GM12864 (cell line): ENCODE measurements around the gene SKA2.
"Not testable (repeated sequence)": the region's sequence is repeated elsewhere in the genome, so short reads cannot be mapped to it uniquely, and the experiment has no call there.

Experiments
- DNase-seq: peaks from one replicate; pipeline ENCODE4 v3.0.0-alpha.2; 2011; ENCODE audit warnings: low read depth
- H3K4me3 ChIP-seq: 2 replicates; pipeline ENCODE4 v1.5.1; 2011; ENCODE audit warnings: mild to moderate bottlenecking, low read depth, low read length, control low read depth
- TF ChIP-seq, protein P1 (sequence below): IDR thresholded peaks from 2 replicates; pipeline ENCODE4 v1.5.1; 2011; ENCODE audit warnings: low read depth, mild to moderate bottlenecking, moderate library complexity, low read length, control low read depth, inconsistent platforms; ENCODE audit errors: missing control alignments

Gene SKA2

DNA sequence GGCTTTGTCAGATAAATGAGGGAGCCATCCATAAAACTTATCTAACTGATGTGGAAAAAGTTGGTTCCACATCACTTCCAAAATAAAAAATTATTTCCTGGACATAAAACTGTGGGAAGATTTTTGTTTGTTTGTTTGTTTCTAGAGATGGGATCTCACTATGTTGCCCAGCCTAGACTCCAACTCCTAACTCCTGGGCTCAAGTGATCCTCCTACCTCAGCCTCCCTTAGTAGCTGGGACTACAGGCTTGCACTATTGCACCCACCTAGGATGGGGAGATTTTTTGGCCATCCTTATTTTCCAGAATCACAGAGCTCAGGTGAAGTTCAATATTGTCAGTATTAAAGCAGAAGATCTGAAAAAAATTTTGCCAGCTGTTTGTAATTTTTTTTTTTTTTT lies 31.0 kb upstream of the SKA2 start:
- DNase-seq, result no peak
- no peak overlapping the region for H3K4me3 ChIP-seq
- TF ChIP-seq, protein P1, sequence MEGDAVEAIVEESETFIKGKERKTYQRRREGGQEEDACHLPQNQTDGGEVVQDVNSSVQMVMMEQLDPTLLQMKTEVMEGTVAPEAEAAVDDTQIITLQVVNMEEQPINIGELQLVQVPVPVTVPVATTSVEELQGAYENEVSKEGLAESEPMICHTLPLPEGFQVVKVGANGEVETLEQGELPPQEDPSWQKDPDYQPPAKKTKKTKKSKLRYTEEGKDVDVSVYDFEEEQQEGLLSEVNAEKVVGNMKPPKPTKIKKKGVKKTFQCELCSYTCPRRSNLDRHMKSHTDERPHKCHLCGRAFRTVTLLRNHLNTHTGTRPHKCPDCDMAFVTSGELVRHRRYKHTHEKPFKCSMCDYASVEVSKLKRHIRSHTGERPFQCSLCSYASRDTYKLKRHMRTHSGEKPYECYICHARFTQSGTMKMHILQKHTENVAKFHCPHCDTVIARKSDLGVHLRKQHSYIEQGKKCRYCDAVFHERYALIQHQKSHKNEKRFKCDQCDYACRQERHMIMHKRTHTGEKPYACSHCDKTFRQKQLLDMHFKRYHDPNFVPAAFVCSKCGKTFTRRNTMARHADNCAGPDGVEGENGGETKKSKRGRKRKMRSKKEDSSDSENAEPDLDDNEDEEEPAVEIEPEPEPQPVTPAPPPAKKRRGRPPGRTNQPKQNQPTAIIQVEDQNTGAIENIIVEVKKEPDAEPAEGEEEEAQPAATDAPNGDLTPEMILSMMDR, result no peak

DNA sequence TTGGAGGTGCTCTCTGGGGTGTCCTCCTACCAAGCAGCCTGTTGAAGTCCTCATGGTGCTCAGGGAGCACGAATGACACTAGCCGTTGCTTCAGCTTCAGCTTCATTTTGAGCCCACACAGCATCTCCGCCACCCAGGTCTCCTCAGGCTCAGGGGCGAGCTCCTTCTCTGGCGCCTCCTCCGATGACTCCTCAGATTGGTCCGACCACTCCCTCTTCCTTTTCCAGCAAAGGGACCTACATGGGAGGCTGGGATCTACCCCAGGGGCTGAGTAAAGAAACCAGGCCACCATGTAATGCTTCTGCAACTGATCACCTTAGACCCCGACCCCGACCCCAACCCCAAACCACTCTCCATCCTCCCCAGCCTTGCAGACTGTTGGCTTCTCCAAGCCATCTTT lies 26.5 kb upstream of the SKA2 start:
- TF ChIP-seq, protein P1, result no peak
- H3K4me3 ChIP-seq, result no peak overlapping the region
- DNase-seq, result no peak

DNA sequence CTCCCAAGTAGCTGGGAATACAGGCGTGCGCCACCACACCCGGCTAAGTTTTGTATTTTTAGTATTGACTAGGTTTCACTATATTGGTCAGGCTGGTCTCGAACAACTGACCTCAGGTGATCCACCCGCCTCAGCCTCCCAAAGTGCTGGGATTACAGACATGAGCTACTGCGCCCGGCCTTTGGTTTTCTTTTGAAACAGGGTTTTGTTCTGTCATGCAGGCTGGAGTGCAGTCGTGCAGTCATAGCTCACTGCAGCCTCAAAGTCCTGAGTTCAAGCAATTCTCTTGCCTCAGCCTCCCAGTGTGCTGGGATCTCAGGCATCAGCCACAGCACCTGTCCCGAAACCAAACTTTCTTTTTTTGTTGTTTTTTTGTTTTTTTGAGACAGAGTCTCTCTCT lies 25.6 kb upstream of the SKA2 start:
- no peak for DNase-seq
- TF ChIP-seq, protein P1, result no peak
- H3K4me3 ChIP-seq, result no peak overlapping the region

DNA sequence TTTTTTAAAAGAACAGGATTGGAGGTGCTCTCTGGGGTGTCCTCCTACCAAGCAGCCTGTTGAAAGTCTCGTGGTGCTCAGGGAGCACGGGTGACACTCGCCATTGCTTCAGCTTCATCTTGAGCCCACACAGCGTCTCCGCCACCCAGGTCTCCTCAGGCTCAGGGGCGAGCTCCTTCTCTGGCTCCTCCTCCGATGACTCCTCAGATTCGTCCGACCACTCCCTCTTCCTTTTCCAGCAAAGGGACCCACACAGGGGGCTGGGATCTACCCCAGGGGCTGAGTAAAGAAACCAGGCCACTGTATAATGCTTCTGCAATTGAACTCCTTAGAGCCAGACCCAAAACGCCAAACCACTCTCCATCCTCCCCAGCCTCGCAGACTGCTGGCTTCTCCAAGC lies 24.6 kb upstream of the SKA2 start:
- not testable (repeated sequence) for H3K4me3 ChIP-seq, DNase-seq

DNA sequence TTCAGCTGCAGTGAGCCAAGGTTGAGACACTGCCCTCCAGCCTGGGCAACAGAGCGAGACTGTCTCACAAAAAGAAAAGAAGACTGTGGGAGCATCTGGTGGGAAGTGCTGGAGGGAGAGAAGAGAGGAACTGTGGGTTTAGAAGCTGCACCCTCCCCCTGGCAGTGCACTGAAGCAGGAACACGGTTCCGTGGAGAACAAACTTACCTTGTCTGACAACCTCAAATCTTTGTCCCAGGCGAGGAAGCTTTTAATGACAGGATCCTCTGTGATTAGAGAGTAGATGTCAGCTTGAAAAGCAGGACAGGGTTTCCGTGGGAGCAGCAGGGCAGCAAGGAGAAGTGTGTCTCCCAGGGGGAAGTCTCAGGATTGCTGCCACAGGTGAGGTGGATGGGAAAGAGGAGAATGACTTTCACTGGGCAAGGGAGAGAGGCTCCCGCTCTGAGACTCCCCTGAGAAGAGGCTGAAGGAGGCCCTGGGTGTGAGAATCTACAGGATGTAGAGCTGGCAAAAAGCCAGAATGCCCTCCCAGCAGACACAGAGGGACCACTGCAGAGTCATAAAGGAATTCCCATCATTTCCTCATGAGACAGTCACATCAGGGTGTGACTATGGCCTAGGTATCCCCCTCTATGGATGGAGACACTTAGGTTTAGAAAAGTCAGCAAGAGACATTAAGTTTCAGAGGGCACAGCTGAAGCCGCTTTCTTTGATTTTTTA lies 23.4 kb upstream of the SKA2 start:
- no peak overlapping the region for H3K4me3 ChIP-seq
- DNase-seq, result no peak
- TF ChIP-seq, protein P1, result no peak

DNA sequence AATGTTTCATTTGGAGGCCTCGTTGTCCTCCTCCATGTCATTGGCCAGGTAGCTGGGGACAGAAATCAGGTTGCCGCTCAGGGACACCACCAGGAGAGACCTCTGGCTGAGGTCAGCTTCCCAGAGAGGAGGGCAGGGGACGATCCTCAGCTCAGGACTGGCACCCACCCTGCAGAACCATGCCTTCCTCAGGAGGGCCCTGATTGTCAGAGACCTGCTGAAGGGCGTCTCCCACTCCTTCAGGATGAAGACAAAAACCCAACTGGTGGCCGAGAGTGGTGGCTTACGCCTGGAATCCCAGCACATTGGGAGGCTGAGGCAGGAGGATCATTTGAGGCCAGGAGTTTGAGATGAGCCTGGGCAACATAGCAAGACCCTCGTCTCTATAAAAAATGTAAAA lies 20.1 kb upstream of the SKA2 start:
- no peak for DNase-seq
- TF ChIP-seq, protein P1, result no peak

DNA sequence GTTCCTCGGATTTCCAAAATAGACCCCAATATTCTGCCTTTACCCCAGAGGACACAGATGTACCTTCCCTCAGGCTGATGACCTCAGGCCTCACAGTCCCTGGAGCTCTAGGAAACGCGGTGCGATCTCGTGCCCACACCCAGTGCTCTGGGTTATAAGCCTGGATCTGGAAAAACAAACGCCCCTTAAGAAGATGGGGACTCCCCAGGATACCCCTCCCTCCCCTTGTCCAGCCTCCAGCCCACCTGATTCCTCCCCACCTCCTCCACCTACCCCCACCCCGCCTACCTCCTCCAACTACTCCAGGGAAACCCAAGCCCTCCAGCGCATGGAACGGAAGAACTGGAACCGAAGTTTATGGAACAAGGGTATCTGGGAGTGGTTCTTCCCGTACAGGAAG lies 19.7 kb upstream of the SKA2 start:
- TF ChIP-seq, protein P1, result no peak
- DNase-seq, result no peak
- H3K4me3 ChIP-seq, result no peak overlapping the region

More for the DNA sequence above, 20.1 kb upstream of the SKA2 start:
- no peak overlapping the region for H3K4me3 ChIP-seq
